Progenitor cell of endocrine pancreas (in vitro differentiated cells): Measurements from ENCODE around the gene MAN2A2. TPM values are rescaled to one million over a fixed set of nuclear protein-coding genes. Genes with fewer than 3 reads are reported as not detected.

Experiments used
- DNase-seq: peaks from one replicate; pipeline ENCODE4 v3.0.0; 2021; ENCODE audit warnings: low spot score; ENCODE audit not compliant: unreplicated experiment
- H3K27ac Mint-ChIP-seq: 2 replicates; pipeline ENCODE4 v1.8.0; 2021; ENCODE audit warnings: mild to moderate bottlenecking, moderate library complexity, mixed read lengths
- H3K27me3 Mint-ChIP-seq: 2 replicates; pipeline ENCODE4 v1.8.0; 2021; ENCODE audit warnings: mixed read lengths
- H3K36me3 Mint-ChIP-seq: 2 replicates; pipeline ENCODE4 v1.8.0; 2022; ENCODE audit warnings: mixed read lengths; ENCODE audit not compliant: insufficient read depth
- H3K4me1 Mint-ChIP-seq: 2 replicates; pipeline ENCODE4 v1.8.0; 2021; ENCODE audit warnings: low read depth, mixed read lengths
- H3K4me3 Mint-ChIP-seq: 2 replicates; pipeline ENCODE4 v1.8.0; 2021; ENCODE audit warnings: low read depth, mild to moderate bottlenecking, moderate library complexity, mixed read lengths
- H3K9me3 Mint-ChIP-seq: 2 replicates; pipeline ENCODE4 v1.8.0; 2021; ENCODE audit warnings: low read depth, mixed read lengths
- total RNA-seq: library from RNA; stranded (reverse); gene quantifications from 2 replicates; pipeline ENCODE4 v1.2.1, GENCODE V29; 2021
- TF ChIP-seq, protein P1 (sequence below): fragments of 200-600 bp; sonication (generic); IDR thresholded peaks from one replicate; pipeline ENCODE4 v1.5.0; 2021; ENCODE audit warnings: antibody characterized with exemption, mild to moderate bottlenecking; ENCODE audit not compliant: unreplicated experiment

The MAN2A2 gene
- total RNA-seq, 1 donor from 2014 or later, result 117 TPM

DNA sequence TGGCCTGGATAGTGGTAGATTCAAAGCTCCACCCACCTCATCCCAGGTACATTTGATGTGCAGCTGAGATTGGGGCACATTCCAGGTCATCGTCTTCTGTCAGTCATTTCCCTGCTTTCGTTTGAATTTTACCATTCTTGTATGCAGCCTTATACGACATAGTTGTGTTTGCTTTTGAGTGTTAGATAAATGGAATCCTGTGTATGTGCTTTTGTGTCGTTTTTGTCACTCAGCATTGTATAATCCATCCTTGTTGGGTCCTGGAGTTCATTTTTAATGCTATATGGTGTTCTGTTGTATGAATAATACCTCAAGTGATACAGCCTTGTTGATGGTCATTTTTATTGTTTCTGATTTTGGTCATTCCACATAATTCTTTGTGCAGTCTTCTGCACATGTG is 58.9 kb downstream of the MAN2A2 start:
- no peak overlapping the region for H3K27ac Mint-ChIP-seq
- H3K36me3 Mint-ChIP-seq, result peaks cover 14% of the 10 kb centered on the region
- H3K4me1 Mint-ChIP-seq, result peaks cover 5% of the 10 kb centered on the region
- no peak overlapping the region for H3K4me3 Mint-ChIP-seq
- no peak for DNase-seq
- no peaks in the 10 kb centered on the region for H3K9me3 Mint-ChIP-seq
- TF ChIP-seq, protein P1, sequence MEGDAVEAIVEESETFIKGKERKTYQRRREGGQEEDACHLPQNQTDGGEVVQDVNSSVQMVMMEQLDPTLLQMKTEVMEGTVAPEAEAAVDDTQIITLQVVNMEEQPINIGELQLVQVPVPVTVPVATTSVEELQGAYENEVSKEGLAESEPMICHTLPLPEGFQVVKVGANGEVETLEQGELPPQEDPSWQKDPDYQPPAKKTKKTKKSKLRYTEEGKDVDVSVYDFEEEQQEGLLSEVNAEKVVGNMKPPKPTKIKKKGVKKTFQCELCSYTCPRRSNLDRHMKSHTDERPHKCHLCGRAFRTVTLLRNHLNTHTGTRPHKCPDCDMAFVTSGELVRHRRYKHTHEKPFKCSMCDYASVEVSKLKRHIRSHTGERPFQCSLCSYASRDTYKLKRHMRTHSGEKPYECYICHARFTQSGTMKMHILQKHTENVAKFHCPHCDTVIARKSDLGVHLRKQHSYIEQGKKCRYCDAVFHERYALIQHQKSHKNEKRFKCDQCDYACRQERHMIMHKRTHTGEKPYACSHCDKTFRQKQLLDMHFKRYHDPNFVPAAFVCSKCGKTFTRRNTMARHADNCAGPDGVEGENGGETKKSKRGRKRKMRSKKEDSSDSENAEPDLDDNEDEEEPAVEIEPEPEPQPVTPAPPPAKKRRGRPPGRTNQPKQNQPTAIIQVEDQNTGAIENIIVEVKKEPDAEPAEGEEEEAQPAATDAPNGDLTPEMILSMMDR, result no peak
- no peaks in the 10 kb centered on the region for H3K27me3 Mint-ChIP-seq

DNA sequence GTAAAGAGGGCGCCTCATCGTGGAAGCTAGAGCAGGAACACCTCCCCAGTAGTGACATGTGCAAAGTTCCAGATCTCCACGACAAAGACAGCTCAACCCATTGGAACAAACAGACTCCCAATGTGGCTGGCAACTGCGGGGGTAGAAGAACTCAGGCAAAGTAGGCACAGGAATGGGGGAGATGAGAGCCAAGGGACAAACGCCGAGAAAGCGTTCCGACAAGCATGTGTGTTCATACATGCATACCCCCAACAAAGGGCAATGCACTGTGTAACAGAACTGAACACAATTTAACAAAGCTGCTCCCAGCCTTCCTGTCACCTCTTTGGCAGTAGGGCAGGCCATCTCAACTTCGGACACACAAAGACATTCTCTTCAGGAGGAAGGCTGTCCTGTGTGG is 63.2 kb downstream of the MAN2A2 start:
- peaks cover 17% of the 10 kb centered on the region for H3K36me3 Mint-ChIP-seq
- TF ChIP-seq, protein P1, result no peak
- no peak for DNase-seq

GRCh38 chr15:90967206-90967605 is 64.1 kb downstream of the MAN2A2 start:
- Mint-ChIP-seq H3K27ac (peak overlapping the region; percentile 41), H3K4me3 (no peak overlapping the region), H3K4me1 (no peaks in the 10 kb centered on the region), H3K36me3 (peaks cover 14% of the 10 kb centered on the region), H3K27me3 (no peaks in the 10 kb centered on the region), H3K9me3 (no peaks in the 10 kb centered on the region)
- TF ChIP-seq, protein P1, result no peak
- DNase-seq, result no peak

More for the DNA sequence above, 63.2 kb downstream of the MAN2A2 start:
- no peaks in the 10 kb centered on the region for H3K4me1 Mint-ChIP-seq
- H3K4me3 Mint-ChIP-seq, result no peak overlapping the region
- H3K27me3 Mint-ChIP-seq, result no peaks in the 10 kb centered on the region
- H3K27ac Mint-ChIP-seq, result no peak overlapping the region
- H3K9me3 Mint-ChIP-seq, result no peaks in the 10 kb centered on the region

GRCh38 chr15:90968434-90968833 is 65.3 kb downstream of the MAN2A2 start:
- Mint-ChIP-seq H3K9me3 (no peaks in the 10 kb centered on the region), H3K4me3 (no peak overlapping the region), H3K36me3 (peaks cover 14% of the 10 kb centered on the region), H3K4me1 (peaks cover 2% of the 10 kb centered on the region), H3K27me3 (no peaks in the 10 kb centered on the region), H3K27ac (no peak overlapping the region)
- TF ChIP-seq, protein P1, result no peak
- no peak for DNase-seq

DNA sequence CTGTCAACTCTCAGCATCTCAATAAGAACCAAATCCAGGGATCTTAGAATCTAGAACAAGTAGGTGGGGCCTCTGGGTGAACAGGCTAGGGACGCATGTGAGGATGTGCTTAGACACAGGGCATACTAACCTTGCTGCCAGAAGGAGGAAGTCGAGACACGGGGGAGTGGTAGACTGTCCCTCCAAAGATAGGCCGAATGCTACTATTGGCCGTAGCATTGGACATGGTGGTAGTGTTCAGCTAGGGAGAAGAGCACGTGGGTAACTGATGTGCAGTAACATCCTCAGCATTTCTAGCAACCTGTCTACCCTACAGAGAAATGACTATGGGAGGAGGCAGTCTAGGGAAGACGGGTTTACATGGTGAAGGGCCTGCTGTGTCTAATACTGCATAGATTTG is 67.2 kb downstream of the MAN2A2 start:
- H3K27me3 Mint-ChIP-seq, result no peaks in the 10 kb centered on the region
- H3K36me3 Mint-ChIP-seq, result peaks cover 15% of the 10 kb centered on the region
- no peaks in the 10 kb centered on the region for H3K9me3 Mint-ChIP-seq
- peaks cover 10% of the 10 kb centered on the region for H3K4me1 Mint-ChIP-seq
- TF ChIP-seq, protein P1, result no peak
- no peak overlapping the region for H3K4me3 Mint-ChIP-seq
- H3K27ac Mint-ChIP-seq, result no peak overlapping the region
- no peak for DNase-seq
